Endometrium (tissue), 2 donors: ENCODE results near the gene TBC1D16.

ENCODE experiments used
- FAIRE-seq: peaks from 2 replicates; lab custom pipeline; 2012; peaks lifted over from hg19 to GRCh38; lab: Jason Lieb, UNC
- donor health status: control.
- donor health status: control.

Gene TBC1D16

GRCh38 chr17:80025140-80025539, 10.5 kb downstream of the TBC1D16 start:
- no peak for FAIRE-seq

GRCh38 chr17:80024206-80024972, 11.3 kb downstream of the TBC1D16 start:
- no peak for FAIRE-seq

- no peak for FAIRE-seq
Measured at GRCh38 chr17:80023481-80024205, 12.0 kb downstream of the TBC1D16 start.

GRCh38 chr17:80021600-80021999, 14.1 kb downstream of the TBC1D16 start:
- no peak for FAIRE-seq

DNA sequence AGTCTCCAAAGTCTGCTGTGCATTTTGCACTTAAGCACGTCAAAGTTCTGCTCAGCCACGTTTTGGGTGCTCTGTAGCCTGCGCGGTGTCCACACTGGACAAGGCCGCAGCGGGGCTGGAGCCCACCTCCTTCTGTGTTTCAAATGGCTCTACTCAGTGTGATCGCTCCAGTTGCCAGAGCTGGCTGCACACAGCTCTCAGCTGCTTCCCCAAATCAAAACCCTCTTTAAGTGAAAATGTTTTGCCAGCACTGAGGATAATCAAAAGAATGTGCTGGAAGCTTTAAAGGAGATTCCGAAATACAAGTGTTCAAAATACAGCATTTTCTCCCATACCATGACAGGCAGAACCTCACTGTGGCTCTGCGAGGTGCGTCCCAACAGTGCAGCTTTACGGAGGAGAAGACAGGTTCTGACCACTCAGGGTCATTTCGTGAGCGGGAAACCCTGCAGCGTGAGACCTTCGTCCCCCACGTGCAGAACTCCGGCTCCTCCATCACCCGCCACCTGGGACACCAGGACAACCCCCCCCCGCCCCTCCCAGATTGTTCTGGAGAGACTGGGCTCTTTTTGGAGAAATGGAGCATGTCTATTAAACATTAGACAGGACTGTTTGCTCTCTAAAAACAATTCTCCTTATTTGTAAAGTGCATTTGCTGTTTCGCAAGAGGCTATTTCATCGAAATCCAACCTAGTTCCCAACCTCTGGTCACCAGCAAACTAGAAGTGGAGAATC, 16.6 kb downstream of the TBC1D16 start:
- FAIRE-seq = no peak

- FAIRE-seq = no peak
Measured at GRCh38 chr17:80017226-80018010, 18.3 kb downstream of the TBC1D16 start.

- no peak for FAIRE-seq
Measured at GRCh38 chr17:80012765-80013741, 22.6 kb downstream of the TBC1D16 start.

DNA sequence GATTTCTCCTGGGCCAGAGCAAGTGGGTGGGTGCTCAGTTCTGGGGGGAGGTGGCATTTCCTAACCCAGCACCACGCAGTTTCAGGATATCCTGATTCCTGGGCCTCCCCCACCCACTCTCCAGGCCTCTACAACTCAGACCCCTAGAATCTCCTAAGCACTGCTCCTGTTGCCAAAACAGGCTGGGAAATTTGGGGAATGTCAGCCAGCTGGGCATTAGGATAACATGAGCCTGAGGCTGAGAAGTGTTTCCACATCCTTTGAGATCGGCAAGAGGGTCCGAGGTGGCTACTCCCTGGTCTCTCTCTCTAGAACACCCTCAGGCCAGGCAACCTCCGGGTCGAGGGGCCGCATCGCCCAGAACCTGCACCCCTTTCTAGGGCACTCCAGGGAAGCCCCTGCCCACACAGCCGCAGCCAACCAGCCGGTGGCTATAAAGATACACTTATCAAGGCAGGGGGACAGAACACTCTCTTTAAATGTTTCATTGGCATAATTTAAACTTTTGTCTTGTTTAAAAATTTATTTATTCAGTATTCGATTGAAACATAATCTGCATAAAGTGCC, 23.6 kb downstream of the TBC1D16 start:
- no peak for FAIRE-seq

DNA sequence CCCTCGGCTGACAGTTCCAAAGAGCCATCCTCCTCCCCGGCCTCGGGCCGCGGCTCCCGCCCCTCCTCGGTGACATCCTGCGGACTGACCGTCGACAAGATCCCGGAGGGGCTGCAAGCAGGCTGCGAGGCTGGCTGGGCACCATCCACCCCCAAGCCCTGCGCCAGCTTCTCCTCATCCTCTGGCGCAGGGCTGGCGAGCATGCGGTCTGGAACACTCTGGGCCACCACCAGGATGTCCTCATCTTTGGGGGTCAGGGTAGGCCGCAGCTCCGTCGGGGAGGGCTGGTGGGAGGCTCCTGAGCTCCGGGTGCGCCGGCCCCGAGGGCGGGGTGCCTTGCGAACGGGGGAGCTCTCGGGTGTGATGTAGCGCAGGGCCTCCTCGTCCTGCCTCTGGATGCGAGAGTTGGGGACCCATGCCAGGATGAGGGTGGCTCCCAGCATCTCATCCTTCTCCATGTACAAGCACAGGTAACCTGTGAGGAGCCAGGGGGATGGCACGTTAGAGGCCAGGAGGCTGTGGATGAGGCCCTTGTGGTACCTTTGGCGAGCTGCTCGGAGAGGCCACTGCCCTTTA, 25.3 kb downstream of the TBC1D16 start:
- FAIRE-seq = no peak

GRCh38 chr17:80009391-80010282, 26.0 kb downstream of the TBC1D16 start:
- no peak for FAIRE-seq

GRCh38 chr17:80008848-80009247, 26.8 kb downstream of the TBC1D16 start:
- FAIRE-seq = no peak

GRCh38 chr17:80008383-80008840, 27.3 kb downstream of the TBC1D16 start:
- no peak for FAIRE-seq

- FAIRE-seq = no peak
Measured at GRCh38 chr17:80007939-80008338, 27.7 kb downstream of the TBC1D16 start.

DNA sequence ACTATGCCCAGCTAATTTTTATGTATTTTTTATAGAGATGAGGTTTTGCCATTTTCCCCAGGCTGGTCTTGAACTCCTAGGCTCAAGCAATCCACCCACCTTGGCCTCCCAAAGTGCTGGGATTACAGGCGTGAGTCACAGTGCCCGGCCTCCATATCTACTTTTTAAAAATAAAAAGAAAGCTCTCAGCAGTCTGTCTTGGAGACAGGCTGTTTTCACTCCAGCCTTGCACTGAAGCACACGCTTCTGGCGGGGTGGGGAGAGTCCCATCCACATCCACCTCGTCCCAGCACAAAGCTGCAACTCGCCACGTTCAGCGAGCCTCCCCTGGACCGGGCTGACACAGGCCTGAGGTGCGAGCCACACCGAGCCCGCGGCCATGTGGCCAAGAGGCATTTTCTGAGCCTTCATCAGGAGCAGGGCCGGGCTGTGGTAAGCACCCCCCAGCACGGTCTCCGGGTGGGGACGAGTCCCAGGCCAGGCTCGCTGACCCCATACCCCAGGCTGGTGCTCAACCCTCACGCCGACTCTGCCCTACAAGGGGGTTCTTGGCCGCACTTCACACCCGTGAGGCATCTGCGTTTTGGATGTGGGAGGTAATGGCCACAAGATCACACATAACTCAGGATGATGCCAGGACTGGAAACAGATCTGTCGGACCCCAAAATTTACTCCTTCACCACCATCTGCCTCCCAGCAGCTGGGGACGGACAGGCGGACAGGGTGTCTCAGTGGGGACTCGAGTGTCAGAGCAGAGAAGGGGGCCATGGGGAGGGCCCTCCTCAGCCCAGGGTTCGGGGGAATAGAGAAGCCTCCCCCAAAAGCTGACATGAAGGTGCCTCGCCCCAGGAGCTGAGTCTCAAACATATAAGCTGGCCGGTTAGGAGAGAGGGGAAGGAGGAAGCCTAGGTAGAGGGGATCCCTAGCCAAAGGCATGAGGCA, 28.6 kb downstream of the TBC1D16 start:
- FAIRE-seq = no peak

GRCh38 chr17:80006339-80006720, 29.3 kb downstream of the TBC1D16 start:
- no peak for FAIRE-seq

DNA sequence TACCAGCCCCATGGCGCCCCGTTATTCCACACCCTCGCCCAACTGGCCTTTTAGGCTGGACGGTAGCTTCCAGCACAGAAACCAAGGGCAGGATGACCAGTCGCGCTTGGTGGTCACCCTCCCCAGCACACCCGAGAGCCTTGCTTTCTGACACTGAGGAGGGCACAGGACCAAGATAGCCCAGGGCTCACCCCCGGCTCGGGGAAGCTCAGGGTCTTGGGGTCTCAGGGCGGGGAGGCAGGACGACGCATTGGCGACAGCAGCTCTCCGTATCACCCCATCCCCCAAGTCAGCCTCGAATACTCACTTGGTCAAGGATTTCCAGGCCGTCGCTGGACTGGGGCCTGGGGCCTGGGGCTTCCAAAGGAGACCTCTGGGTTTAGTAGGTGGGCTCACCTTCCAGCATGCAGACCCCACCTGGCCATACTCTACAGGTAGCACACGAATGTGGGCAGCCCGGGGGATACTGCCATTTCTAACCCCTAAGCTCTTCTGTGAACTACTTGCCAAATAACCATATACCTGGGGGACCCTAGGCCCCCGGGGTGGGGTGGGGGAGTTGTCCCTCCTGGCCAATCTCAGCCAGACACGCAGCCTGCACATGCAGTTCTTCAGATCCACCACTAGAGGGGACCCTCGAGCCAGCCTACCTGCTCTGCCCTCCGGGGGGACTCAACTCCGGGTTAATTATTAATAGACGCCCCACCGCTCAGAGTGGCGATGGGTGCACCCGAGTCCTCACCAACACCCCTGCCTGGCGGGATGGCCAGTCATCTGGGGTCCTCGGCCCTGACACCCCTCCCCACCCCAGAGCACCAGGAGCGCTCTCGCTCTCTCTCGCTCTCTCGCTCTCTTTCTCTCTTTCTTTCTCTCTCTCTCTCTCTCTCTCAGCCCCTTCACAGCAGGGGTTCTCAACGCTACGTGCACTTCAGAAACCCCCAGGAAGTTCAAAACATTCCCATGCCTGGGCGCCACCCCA, 30.0 kb downstream of the TBC1D16 start:
- FAIRE-seq = no peak

GRCh38 chr17:80003969-80004368, 31.7 kb downstream of the TBC1D16 start:
- no peak for FAIRE-seq
